WTC11 (cell line): ENCODE data around the gene SNX24. TPM values are rescaled to one million over a fixed set of nuclear protein-coding genes. Genes with fewer than 3 reads are reported as not detected.

Experiments
- ATAC-seq: fragments of 200-7000 bp; cut with Tn5 transposase; 2 replicates; pipeline ENCODE4 v1.10.0; 2021; ENCODE audit warnings: mild to moderate bottlenecking, moderate library complexity
- CTCF ChIA-PET: fragments of 300-600 bp; sonication (Branson Sonifier 250); formaldehyde crosslinking; loops from one replicate; lab custom pipeline; 2021; ENCODE audit warnings: antibody characterized with exemption; lab: Charles Lee
- POLR2A ChIA-PET: fragments of 350-600 bp; sonication (Branson Sonifier 250); formaldehyde crosslinking; loops from one replicate; lab custom pipeline; 2021; ENCODE audit warnings: antibody characterized with exemption; lab: Charles Lee
- DNase-seq: peaks from one replicate; pipeline ENCODE4 v3.0.0; 2021; ENCODE audit warnings: low spot score
- H3K27ac Mint-ChIP-seq: 2 replicates; pipeline ENCODE4 v1.8.0; 2021; ENCODE audit warnings: mixed read lengths
- H3K27me3 Mint-ChIP-seq: 2 replicates; pipeline ENCODE4 v1.8.0; 2021; ENCODE audit warnings: low read depth, mild to moderate bottlenecking, moderate library complexity, mixed read lengths
- H3K36me3 Mint-ChIP-seq: 2 replicates; pipeline ENCODE4 v1.8.0; 2021; ENCODE audit warnings: mixed read lengths
- H3K4me1 Mint-ChIP-seq: 2 replicates; pipeline ENCODE4 v1.8.0; 2022; ENCODE audit warnings: mixed read lengths
- H3K4me3 Mint-ChIP-seq: 2 replicates; pipeline ENCODE4 v1.8.0; 2021; ENCODE audit warnings: mild to moderate bottlenecking, moderate library complexity, mixed read lengths
- H3K9me3 Mint-ChIP-seq: 2 replicates; pipeline ENCODE4 v1.8.0; 2021; ENCODE audit warnings: mixed read lengths
- AFF4 ChIP-seq: sonication (generic); formaldehyde crosslinking; IDR thresholded peaks from 2 replicates; pipeline ENCODE4 v1.8.1; 2023; ENCODE audit warnings: mild to moderate bottlenecking, missing genetic modification reagents, borderline replicate concordance
- ATF6 ChIP-seq: sonication (generic); formaldehyde crosslinking; IDR thresholded peaks from 2 replicates; pipeline ENCODE4 v1.8.1; 2023; ENCODE audit warnings: mild to moderate bottlenecking, missing genetic modification reagents
- CREM ChIP-seq: sonication (generic); formaldehyde crosslinking; IDR thresholded peaks from 2 replicates; pipeline ENCODE4 v1.8.1; 2022; ENCODE audit warnings: mild to moderate bottlenecking, missing genetic modification reagents, moderate library complexity
- CTCF ChIP-seq: fragments of 200-600 bp; IDR thresholded peaks from 2 replicates; pipeline ENCODE4 v1.8.0; 2022; ENCODE audit warnings: antibody characterized with exemption
- ETV6 ChIP-seq: sonication (generic); formaldehyde crosslinking; IDR thresholded peaks from 2 replicates; pipeline ENCODE4 v1.8.1; 2022; ENCODE audit warnings: mild to moderate bottlenecking, missing genetic modification reagents
- FOXP4 ChIP-seq: sonication (generic); formaldehyde crosslinking; IDR thresholded peaks from 2 replicates; pipeline ENCODE4 v1.8.0; 2022; ENCODE audit warnings: mild to moderate bottlenecking, missing genetic modification reagents
- MYBL2 ChIP-seq: sonication (generic); formaldehyde crosslinking; IDR thresholded peaks from 2 replicates; pipeline ENCODE4 v1.8.1; 2023; ENCODE audit warnings: mild to moderate bottlenecking, moderate library complexity, missing genetic modification reagents
- NFYB ChIP-seq: sonication (generic); formaldehyde crosslinking; conservative IDR thresholded peaks from 2 replicates; pipeline ENCODE4 v1.8.0; 2022; ENCODE audit warnings: low read depth, missing genetic modification reagents
- STAT6 ChIP-seq: sonication (generic); formaldehyde crosslinking; conservative IDR thresholded peaks from 2 replicates; pipeline ENCODE4 v1.8.1; 2023; ENCODE audit warnings: mild to moderate bottlenecking, low read depth, missing genetic modification reagents, moderate library complexity
- USF2 ChIP-seq: sonication (generic); formaldehyde crosslinking; IDR thresholded peaks from 2 replicates; pipeline ENCODE4 v1.8.1; 2023; ENCODE audit warnings: mild to moderate bottlenecking, missing genetic modification reagents, moderate library complexity
- ZNF138 ChIP-seq: sonication (generic); formaldehyde crosslinking; conservative IDR thresholded peaks from 2 replicates; pipeline ENCODE4 v1.8.1; 2022; ENCODE audit warnings: mild to moderate bottlenecking, moderate library complexity, missing genetic modification reagents
- ZNF263 ChIP-seq: sonication (generic); formaldehyde crosslinking; IDR thresholded peaks from 2 replicates; pipeline ENCODE4 v1.8.1; 2022; ENCODE audit warnings: low read depth, mild to moderate bottlenecking, moderate library complexity, missing genetic modification reagents
- ZNF281 ChIP-seq: sonication (generic); formaldehyde crosslinking; IDR thresholded peaks from 2 replicates; pipeline ENCODE4 v1.8.0; 2023; ENCODE audit warnings: mild to moderate bottlenecking, missing genetic modification reagents
- ZNF532 ChIP-seq: fragments of 250-450 bp; sonication (Bioruptor Pico); IDR thresholded peaks from 2 replicates; pipeline ENCODE4 v1.9.0; 2021; ENCODE audit warnings: mild to moderate bottlenecking, borderline replicate concordance
- total RNA-seq: library from RNA; stranded (reverse); gene quantifications from 3 replicates; pipeline ENCODE4 v1.2.3, GENCODE V29; 2021

SNX24 gene
- total RNA-seq, 1 experiment from 2014 or later: 15.5 TPM

GRCh38 chr5:123036391-123037103 lies 191.1 kb downstream of the SNX24 start, which contains the start of gene PPIC:
Gene PPIC (minus strand): TSS chr5:123036725. CDS start chr5:123036625, 100 bp downstream.
- ATAC-seq: peak; percentile 72
- Mint-ChIP-seq H3K9me3 (no peaks in the 10 kb centered on the region), H3K36me3 (no peaks in the 10 kb centered on the region), H3K27me3 (peaks cover 52% of the 10 kb centered on the region), H3K4me1 (peaks cover 36% of the 10 kb centered on the region), H3K4me3 (peak within 1 kb of the TSS; percentile 85), H3K27ac (peak within 1 kb of the TSS; percentile 32)
- ChIA-PET POLR2A (no interaction called here), CTCF (interaction anchor here (1.3 kb wide), 1 partner anchor 50 kb away, joined by 3 read pairs; no protein-coding TSS in a partner anchor)
- peak; percentile 84 for DNase-seq
- TF ChIP-seq ETV6 (CRISPR knock-in tag) (0 out of 2 replicates have a peak, but pooled peaks have one; percentile 16), ZNF281 (CRISPR knock-in tag) (no peak; the same call in 1 of the 2 replicates), ZNF532 (CRISPR knock-in tag) (no peak), MYBL2 (CRISPR knock-in tag) (no peak; the same call in 1 of the 2 replicates), CREM (CRISPR knock-in tag) (0 out of 2 replicates have a peak, but pooled peaks have one; percentile 49), AFF4 (CRISPR knock-in tag) (no peak), ZNF138 (CRISPR knock-in tag) (no peak), NFYB (CRISPR knock-in tag) (no peak), CTCF (no peak), STAT6 (CRISPR knock-in tag) (no peak), ATF6 (CRISPR knock-in tag) (no peak), FOXP4 (CRISPR knock-in tag) (no peak), ZNF263 (CRISPR knock-in tag) (no peak; the same call in 1 of the 2 replicates), USF2 (no peak)
